Activated B cell treated with CpG ODN at 0.5 μM for 24 hours (primary cell): ENCODE data around the gene SATB1. TPM values are rescaled to one million over a fixed set of nuclear protein-coding genes. Genes with fewer than 3 reads are reported as not detected.

Source experiments
- ATAC-seq: fragments of 200-7000 bp; cut with Tn5 transposase; one replicate; pipeline ENCODE4 v1.10.0; 2021; ENCODE audit warnings: low read depth, mild to moderate bottlenecking, moderate library complexity
- CTCF ChIA-PET: fragments of 350-600 bp; sonication (Branson Sonifier 250); formaldehyde crosslinking; loops from one replicate; lab custom pipeline; 2021; ENCODE audit warnings: antibody characterized with exemption; lab: Charles Lee
- POLR2A ChIA-PET: fragments of 350-600 bp; sonication (Branson Sonifier 250); formaldehyde crosslinking; loops from one replicate; lab custom pipeline; 2021; ENCODE audit warnings: antibody characterized with exemption; lab: Charles Lee
- DNase-seq: peaks from one replicate; pipeline ENCODE4 v3.0.0; 2022
- H3K27ac Mint-ChIP-seq: one replicate; pipeline ENCODE4 v1.8.0; 2020; ENCODE audit warnings: mixed read lengths
- H3K27me3 Mint-ChIP-seq: one replicate; pipeline ENCODE4 v1.8.0; 2021; ENCODE audit warnings: mixed read lengths
- H3K36me3 Mint-ChIP-seq: one replicate; pipeline ENCODE4 v1.8.0; 2021; ENCODE audit warnings: low read depth, mixed read lengths
- H3K4me1 Mint-ChIP-seq: one replicate; pipeline ENCODE4 v1.8.0; 2021; ENCODE audit warnings: mixed read lengths
- H3K4me3 Mint-ChIP-seq: one replicate; pipeline ENCODE4 v1.8.0; 2020; ENCODE audit warnings: mild to moderate bottlenecking, mixed read lengths
- H3K9me3 Mint-ChIP-seq: one replicate; pipeline ENCODE4 v1.8.0; 2020; ENCODE audit warnings: mixed read lengths
- intact Hi-C: fragments of 100-400 bp; cut with micrococcal nuclease; formaldehyde crosslinking; loops from one replicate; pipeline ENCODE4 v1.15.1; 2024
- total RNA-seq: library from RNA; stranded (reverse); gene quantifications from 2 replicates; pipeline ENCODE4 v1.2.3, GENCODE V29; 2022
- TF ChIP-seq, protein P1 (sequence below): fragments of 200-600 bp; IDR thresholded peaks from one replicate; pipeline ENCODE4 v1.8.0; 2022; ENCODE audit warnings: antibody characterized with exemption, mild to moderate bottlenecking

Gene SATB1
- total RNA-seq, 1 donor from 2014 or later: 30.8 TPM

- H3K27me3 Mint-ChIP-seq: no peaks in the 10 kb centered on the region
- H3K36me3 Mint-ChIP-seq: peaks cover 39% of the 10 kb centered on the region
- H3K4me1 Mint-ChIP-seq: peaks cover 24% of the 10 kb centered on the region
- ChIA-PET POLR2A (no interaction called here), CTCF (no interaction called here)
- ATAC-seq: no peak
- intact Hi-C loops: loop anchor here (5.0 to 10.0 kb wide), 4 partner anchors 196 to 1524 kb away; partner anchors contain the start of genes RAB5A and TBC1D5
- H3K4me3 Mint-ChIP-seq: no peak overlapping the region
- TF ChIP-seq, protein P1, sequence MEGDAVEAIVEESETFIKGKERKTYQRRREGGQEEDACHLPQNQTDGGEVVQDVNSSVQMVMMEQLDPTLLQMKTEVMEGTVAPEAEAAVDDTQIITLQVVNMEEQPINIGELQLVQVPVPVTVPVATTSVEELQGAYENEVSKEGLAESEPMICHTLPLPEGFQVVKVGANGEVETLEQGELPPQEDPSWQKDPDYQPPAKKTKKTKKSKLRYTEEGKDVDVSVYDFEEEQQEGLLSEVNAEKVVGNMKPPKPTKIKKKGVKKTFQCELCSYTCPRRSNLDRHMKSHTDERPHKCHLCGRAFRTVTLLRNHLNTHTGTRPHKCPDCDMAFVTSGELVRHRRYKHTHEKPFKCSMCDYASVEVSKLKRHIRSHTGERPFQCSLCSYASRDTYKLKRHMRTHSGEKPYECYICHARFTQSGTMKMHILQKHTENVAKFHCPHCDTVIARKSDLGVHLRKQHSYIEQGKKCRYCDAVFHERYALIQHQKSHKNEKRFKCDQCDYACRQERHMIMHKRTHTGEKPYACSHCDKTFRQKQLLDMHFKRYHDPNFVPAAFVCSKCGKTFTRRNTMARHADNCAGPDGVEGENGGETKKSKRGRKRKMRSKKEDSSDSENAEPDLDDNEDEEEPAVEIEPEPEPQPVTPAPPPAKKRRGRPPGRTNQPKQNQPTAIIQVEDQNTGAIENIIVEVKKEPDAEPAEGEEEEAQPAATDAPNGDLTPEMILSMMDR: no peak
- no peak overlapping the region for H3K27ac Mint-ChIP-seq
- H3K9me3 Mint-ChIP-seq: no peaks in the 10 kb centered on the region
- DNase-seq: no peak
These were observed 4.6 kb downstream of the SATB1 start for GRCh38 chr3:18420555-18420954.

DNA sequence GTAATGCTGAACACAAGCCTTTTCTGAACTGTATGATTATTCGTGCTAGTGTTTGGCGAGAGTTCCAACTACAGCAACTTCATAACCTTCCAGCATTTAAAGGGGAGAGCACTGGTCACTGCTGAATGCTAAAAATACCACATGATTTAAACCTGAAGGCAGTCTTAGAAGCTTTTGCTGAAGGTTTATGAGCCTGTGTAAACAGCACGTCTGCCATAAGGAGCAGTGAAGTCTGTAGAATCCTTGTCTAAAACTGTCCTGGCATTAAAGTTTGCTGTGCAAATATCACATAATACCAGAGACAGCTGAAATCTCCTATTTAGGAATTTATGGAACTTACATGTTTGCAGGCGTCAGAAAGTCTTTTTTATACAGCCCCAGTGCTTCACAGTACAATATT lies 5.9 kb downstream of the SATB1 start:
- TF ChIP-seq, protein P1: no peak
- ChIA-PET POLR2A (no interaction called here), CTCF (no interaction called here)
- intact Hi-C loops: no loop called here
- DNase-seq (no peak), ATAC-seq (no peak)
- peaks cover 46% of the 10 kb centered on the region for H3K36me3 Mint-ChIP-seq
- peaks cover 24% of the 10 kb centered on the region for H3K4me1 Mint-ChIP-seq
- no peak overlapping the region for H3K27ac Mint-ChIP-seq
- no peaks in the 10 kb centered on the region for H3K9me3 Mint-ChIP-seq
- H3K4me3 Mint-ChIP-seq: no peak overlapping the region
- no peaks in the 10 kb centered on the region for H3K27me3 Mint-ChIP-seq

GRCh38 chr3:18417904-18418572 lies 7.1 kb downstream of the SATB1 start:
- intact Hi-C loops: no loop called here
- Mint-ChIP-seq H3K36me3 (peaks cover 50% of the 10 kb centered on the region), H3K4me1 (peaks cover 13% of the 10 kb centered on the region), H3K27ac (no peak overlapping the region), H3K4me3 (no peak overlapping the region), H3K9me3 (no peaks in the 10 kb centered on the region), H3K27me3 (no peaks in the 10 kb centered on the region)
- no peak for ATAC-seq
- POLR2A ChIA-PET: no interaction called here
- TF ChIP-seq, protein P1: no peak
- CTCF ChIA-PET: interaction anchor here (1.7 kb wide), 1 partner anchor 29 kb away, joined by 5 read pairs; no protein-coding TSS in a partner anchor
- no peak for DNase-seq

GRCh38 chr3:18416332-18416731 lies 8.8 kb downstream of the SATB1 start:
- no peak for DNase-seq
- Mint-ChIP-seq H3K27ac (no peak overlapping the region), H3K27me3 (no peaks in the 10 kb centered on the region), H3K9me3 (no peaks in the 10 kb centered on the region), H3K36me3 (peaks cover 55% of the 10 kb centered on the region), H3K4me3 (no peak overlapping the region), H3K4me1 (peaks cover 3% of the 10 kb centered on the region)
- intact Hi-C loops: no loop called here
- ChIA-PET POLR2A (no interaction called here), CTCF (interaction anchor here (1.7 kb wide), 1 partner anchor 27 kb away, joined by 5 read pairs; no protein-coding TSS in a partner anchor)
- TF ChIP-seq, protein P1: no peak
- ATAC-seq: no peak

DNA sequence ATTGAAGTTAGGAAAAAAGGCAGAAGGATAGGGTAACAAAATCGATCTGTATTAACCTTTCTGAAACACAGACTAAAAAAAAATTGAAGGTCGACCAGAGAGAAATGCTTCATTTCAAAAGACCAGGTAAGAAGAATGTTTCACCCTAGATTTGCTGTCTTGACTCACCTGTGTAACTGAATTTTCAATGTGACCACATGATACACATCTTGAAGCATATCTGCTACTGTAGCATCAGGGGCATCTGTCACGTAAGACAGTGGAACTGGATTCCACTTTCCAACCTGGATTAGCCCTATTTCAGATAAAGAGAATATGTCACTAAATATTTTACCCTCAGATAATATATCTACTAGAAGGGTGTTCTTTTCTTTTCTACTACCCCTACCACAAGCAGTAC lies 9.3 kb downstream of the SATB1 start:
- intact Hi-C loops: no loop called here
- ChIA-PET CTCF (no interaction called here), POLR2A (no interaction called here)
- Mint-ChIP-seq H3K9me3 (no peaks in the 10 kb centered on the region), H3K27me3 (no peaks in the 10 kb centered on the region), H3K4me3 (no peak overlapping the region), H3K4me1 (peaks cover 3% of the 10 kb centered on the region), H3K27ac (no peak overlapping the region), H3K36me3 (peaks cover 55% of the 10 kb centered on the region)
- TF ChIP-seq, protein P1: no peak
- ATAC-seq (no peak), DNase-seq (no peak)
